Activated T-cell treated with anti-CD3 and anti-CD28 coated beads for 48 hours (primary cell): ENCODE results near the gene SERPINA6.
"Not testable (repeated sequence)": the region's sequence is repeated elsewhere in the genome, so short reads cannot be mapped to it uniquely, and the experiment has no call there.

Source experiments
- DNase-seq: peaks from one replicate; pipeline ENCODE4 v3.0.0-alpha.2; 2020; ENCODE audit warnings: low read depth

SERPINA6 gene

GRCh38 chr14:94322648-94323570, at the start of gene SERPINA6:
SERPINA6 (minus strand) TSS chr14:94323336; CDS start chr14:94314648, 8,688 bp downstream.
- no peak for DNase-seq

- DNase-seq, result no peak
These were observed 49.0 kb upstream of the SERPINA6 start for GRCh38 chr14:94372021-94372605.

GRCh38 chr14:94370524-94370910, 47.4 kb upstream of the SERPINA6 start:
- DNase-seq, result no peak

- DNase-seq, result not testable (repeated sequence)
These were observed 46.8 kb upstream of the SERPINA6 start for GRCh38 chr14:94369766-94370523.

- no peak for DNase-seq
These were observed 45.8 kb upstream of the SERPINA6 start for GRCh38 chr14:94368956-94369355.

GRCh38 chr14:94368243-94368590, 45.1 kb upstream of the SERPINA6 start:
- DNase-seq, result no peak

- DNase-seq, result no peak
These were observed 44.5 kb upstream of the SERPINA6 start for GRCh38 chr14:94367347-94368242.

- DNase-seq, result no peak
These were observed 43.2 kb upstream of the SERPINA6 start, which contains the start of gene SERPINA2 for GRCh38 chr14:94366146-94366915. SERPINA2 (minus strand) TSS chr14:94366698.

GRCh38 chr14:94365624-94366023, 42.5 kb upstream of the SERPINA6 start:
- DNase-seq, result no peak

GRCh38 chr14:94364964-94365363, 41.8 kb upstream of the SERPINA6 start:
- no peak for DNase-seq

GRCh38 chr14:94364037-94364436, 40.9 kb upstream of the SERPINA6 start:
- no peak for DNase-seq

GRCh38 chr14:94363151-94363624, 40.1 kb upstream of the SERPINA6 start:
- no peak for DNase-seq

GRCh38 chr14:94362614-94363133, 39.5 kb upstream of the SERPINA6 start:
- no peak for DNase-seq

- no peak for DNase-seq
These were observed 38.5 kb upstream of the SERPINA6 start for GRCh38 chr14:94361682-94362081.

- no peak for DNase-seq
These were observed 37.9 kb upstream of the SERPINA6 start for GRCh38 chr14:94360945-94361565.

- no peak for DNase-seq
These were observed 34.0 kb upstream of the SERPINA6 start for GRCh38 chr14:94357166-94357565.

- no peak for DNase-seq
These were observed 33.4 kb upstream of the SERPINA6 start for GRCh38 chr14:94356379-94357056.

- no peak for DNase-seq
These were observed 32.2 kb upstream of the SERPINA6 start for GRCh38 chr14:94355191-94355794.

GRCh38 chr14:94354638-94355185, 31.6 kb upstream of the SERPINA6 start:
- DNase-seq, result no peak
